Measurements from ENCODE around the gene KCNAB2.
"Not testable (repeated sequence)": the region's sequence is repeated elsewhere in the genome, so short reads cannot be mapped to it uniquely, and the experiment has no call there.

The KCNAB2 gene

GRCh38 chr1:6011161-6011945 lies 34.3 kb upstream of the KCNAB2 start:
- TF ChIP-seq, protein P1, sequence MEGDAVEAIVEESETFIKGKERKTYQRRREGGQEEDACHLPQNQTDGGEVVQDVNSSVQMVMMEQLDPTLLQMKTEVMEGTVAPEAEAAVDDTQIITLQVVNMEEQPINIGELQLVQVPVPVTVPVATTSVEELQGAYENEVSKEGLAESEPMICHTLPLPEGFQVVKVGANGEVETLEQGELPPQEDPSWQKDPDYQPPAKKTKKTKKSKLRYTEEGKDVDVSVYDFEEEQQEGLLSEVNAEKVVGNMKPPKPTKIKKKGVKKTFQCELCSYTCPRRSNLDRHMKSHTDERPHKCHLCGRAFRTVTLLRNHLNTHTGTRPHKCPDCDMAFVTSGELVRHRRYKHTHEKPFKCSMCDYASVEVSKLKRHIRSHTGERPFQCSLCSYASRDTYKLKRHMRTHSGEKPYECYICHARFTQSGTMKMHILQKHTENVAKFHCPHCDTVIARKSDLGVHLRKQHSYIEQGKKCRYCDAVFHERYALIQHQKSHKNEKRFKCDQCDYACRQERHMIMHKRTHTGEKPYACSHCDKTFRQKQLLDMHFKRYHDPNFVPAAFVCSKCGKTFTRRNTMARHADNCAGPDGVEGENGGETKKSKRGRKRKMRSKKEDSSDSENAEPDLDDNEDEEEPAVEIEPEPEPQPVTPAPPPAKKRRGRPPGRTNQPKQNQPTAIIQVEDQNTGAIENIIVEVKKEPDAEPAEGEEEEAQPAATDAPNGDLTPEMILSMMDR (IDR thresholded peaks at IDR 0.05; ENCODE audit: extremely low read depth, missing control alignments) = no peak
- no peak for DNase-seq (ENCODE audit: low spot score)

DNA sequence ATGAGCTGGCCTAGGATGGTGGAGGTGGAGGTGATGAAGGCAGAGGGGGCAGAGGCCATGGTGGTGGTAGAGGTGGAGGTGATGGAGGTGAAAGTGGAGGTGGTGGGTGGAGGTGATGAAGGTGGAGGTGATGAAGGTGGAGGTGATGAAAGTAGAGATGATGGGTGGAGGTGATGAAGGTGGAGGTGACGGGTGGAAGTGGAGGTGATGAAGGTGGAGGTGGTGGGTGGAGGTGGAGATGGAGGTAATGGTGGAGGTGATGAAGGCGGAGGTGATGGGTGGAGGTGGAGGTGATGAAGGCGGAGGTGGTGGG lies 33.8 kb upstream of the KCNAB2 start:
- TF ChIP-seq, protein P1 (IDR thresholded peaks at IDR 0.05; ENCODE audit: extremely low read depth, missing control alignments) = no peak

DNA sequence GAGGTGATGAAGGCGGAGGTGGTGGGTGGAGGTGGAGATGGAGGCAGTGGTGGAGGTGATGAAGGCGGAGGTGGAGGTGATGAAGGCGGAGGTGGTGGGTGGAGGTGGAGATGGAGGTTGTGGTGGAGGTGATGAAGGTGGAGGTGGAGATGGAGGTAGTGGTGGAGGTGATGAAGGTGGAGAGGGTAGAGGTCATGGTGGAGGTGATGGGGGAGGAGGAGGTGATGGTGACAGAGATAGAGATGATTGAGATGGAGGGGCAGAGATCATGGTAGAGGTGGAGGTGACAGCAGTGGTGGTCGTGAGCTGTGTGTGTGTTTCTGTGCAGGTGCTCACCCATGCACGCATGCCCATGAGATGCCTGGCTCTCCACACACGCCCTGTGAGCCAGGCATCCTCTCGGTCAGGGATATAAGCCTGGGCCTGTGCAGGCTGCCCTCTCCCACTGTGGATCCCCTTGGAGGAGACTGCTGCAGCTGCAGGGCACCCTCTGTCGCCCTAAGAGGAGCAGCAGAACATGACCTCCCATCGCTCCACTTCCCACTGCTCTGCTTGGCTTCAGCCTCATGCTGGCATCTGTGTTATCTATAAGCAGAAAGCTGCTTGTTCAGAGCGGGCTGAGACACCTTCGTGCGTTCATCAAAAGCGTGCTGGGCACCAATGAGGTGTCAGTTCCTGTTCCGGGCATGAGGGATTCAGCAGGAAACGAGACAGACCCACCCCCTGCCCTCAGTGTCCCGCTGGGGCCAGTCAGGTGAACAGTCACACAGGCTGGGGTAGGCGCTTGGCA lies 33.0 kb upstream of the KCNAB2 start:
- no peak for DNase-seq (ENCODE audit: low spot score)

More for the DNA sequence above, 33.8 kb upstream of the KCNAB2 start:
- no peak for DNase-seq (ENCODE audit: low spot score)

GRCh38 chr1:6013491-6013890 lies 32.2 kb upstream of the KCNAB2 start:
- no peak for DNase-seq (ENCODE audit: low spot score)
- TF ChIP-seq, protein P1 (IDR thresholded peaks at IDR 0.05; ENCODE audit: extremely low read depth, missing control alignments) = no peak

More for the DNA sequence above, 33.0 kb upstream of the KCNAB2 start:
- TF ChIP-seq, protein P1 (IDR thresholded peaks at IDR 0.05; ENCODE audit: extremely low read depth, missing control alignments) = no peak

- DNase-seq (ENCODE audit: low spot score) = no peak
- TF ChIP-seq, protein P1 (IDR thresholded peaks at IDR 0.05; ENCODE audit: extremely low read depth, missing control alignments) = no peak
Observed at GRCh38 chr1:6014130-6014999, 31.3 kb upstream of the KCNAB2 start.

DNA sequence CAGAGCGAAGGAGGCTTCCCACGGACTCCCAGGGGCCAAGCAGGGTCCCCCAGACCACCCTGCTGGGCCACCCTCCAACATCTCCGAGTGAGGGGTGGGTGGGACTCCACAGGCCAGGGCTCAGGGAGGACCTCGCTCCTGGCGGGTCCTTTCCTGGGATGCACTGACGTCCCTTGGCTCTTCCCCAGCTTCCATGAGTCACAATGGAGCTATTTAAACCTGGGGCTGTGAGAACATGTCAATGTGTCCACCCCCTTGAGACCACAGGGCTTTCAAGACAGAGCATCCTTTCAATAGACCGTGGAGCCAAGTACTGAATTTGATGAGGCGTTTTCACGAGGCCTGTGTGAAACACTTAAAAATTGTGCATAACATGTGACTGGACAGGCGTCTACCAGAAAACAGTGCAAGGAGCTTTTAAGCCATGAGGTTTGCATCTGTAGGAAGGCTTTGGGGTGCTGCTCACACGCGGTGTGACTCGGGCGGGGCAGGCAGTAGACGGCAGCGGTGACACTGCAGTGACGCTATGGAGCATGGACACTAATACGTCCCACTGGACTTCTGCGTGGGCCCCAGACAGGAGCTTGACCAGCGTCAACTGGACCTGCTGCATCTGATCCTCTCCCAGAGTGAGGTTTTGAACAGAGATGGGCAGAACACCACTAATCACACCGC lies 29.4 kb upstream of the KCNAB2 start:
- DNase-seq (ENCODE audit: low spot score) = no peak

DNA sequence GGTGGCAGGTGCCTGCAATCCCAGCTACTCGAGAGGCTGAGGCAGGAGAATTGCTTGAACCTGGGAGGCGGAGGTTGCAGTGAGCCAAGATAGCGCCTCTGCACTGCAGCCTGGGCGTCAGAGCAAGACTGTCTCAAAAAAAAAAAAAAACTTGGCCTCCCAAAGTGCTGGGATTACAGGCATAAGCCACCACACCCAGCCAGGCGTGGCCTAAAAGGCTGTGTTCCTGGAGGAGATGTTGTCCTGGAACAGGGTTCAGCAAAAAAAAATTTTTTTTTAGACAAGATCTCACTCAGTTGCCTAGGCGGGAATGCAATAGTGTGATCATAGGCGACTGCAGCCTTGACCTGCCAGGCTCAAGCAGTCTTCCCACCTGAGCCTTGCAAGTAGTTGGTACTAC lies 28.0 kb upstream of the KCNAB2 start:
- not testable (repeated sequence) for DNase-seq (ENCODE audit: low spot score)

More for the DNA sequence above, 29.4 kb upstream of the KCNAB2 start:
- TF ChIP-seq, protein P1 (IDR thresholded peaks at IDR 0.05; ENCODE audit: extremely low read depth, missing control alignments) = no peak
